ENCODE data around the gene DNAH11. TPM values are rescaled to one million over a fixed set of nuclear protein-coding genes. Genes with fewer than 3 reads are reported as not detected.

Gene DNAH11
- total and polyA plus RNA-seq, 4 donors: 0.05 to 0.50 (median 0.11) TPM

GRCh38 chr7:21639206-21639868 is 96.5 kb downstream of the DNAH11 start:
- Histone ChIP-seq H3K9ac (ENCODE audit: low read depth in 1 of 2, low read length in 2 of 2) (no peak overlapping the region), H3K27ac (ENCODE audit: low read depth in 1 of 2, low read length in 2 of 2) (no peak overlapping the region)
- WGBS: 38% methylated on average over 3 of the region's 3 CpGs

GRCh38 chr7:21640105-21640504 is 97.3 kb downstream of the DNAH11 start:
- peaks cover 0 to 10% (median 8%) of the 10 kb centered on the region in 4 donors for H3K4me1 ChIP-seq (ENCODE audit: control insufficient read depth in 4 of 4, insufficient read depth in 4 of 4, low read length in 3 of 4)
- peaks cover 0 to 1% (median 0%) of the 10 kb centered on the region in 4 donors for H3K36me3 ChIP-seq (ENCODE audit: control insufficient read depth in 4 of 4, insufficient read depth in 3 of 4, low read depth in 1 of 4, low read length in 3 of 4)
- H3K4me3 ChIP-seq (ENCODE audit: low read depth in 1 of 3, low read length in 3 of 3): no peak overlapping the region
- H3K9me3 ChIP-seq (ENCODE audit: control insufficient read depth in 4 of 4, low read length in 3 of 4): no peaks in the 10 kb centered on the region
- no peak for DNase-seq (ENCODE audit: low spot score)
- WGBS: 84% methylated on average over 2 of the region's 2 CpGs
- H3K9ac ChIP-seq (ENCODE audit: low read depth in 1 of 2, low read length in 2 of 2): no peak overlapping the region
- H3K27me3 ChIP-seq (ENCODE audit: control insufficient read depth in 4 of 4, insufficient read depth in 4 of 4, low read length in 3 of 4): no peaks in the 10 kb centered on the region
- no peak overlapping the region for H3K27ac ChIP-seq (ENCODE audit: low read depth in 1 of 2, low read length in 2 of 2)
- TF ChIP-seq SP1 (IDR thresholded peaks at IDR 0.05) (no peak), HNF4A (conservative IDR thresholded peaks at IDR 0.05) (no peak), RXRA (IDR thresholded peaks at IDR 0.05) (no peak), YY1 (IDR thresholded peaks at IDR 0.05) (no peak), FOXA1 (IDR thresholded peaks at IDR 0.05) (no peak), ATF3 (IDR thresholded peaks at IDR 0.05) (no peak), MAX (IDR thresholded peaks at IDR 0.05) (no peak), ZBTB33 (IDR thresholded peaks at IDR 0.05) (no peak), JUND (IDR thresholded peaks at IDR 0.05) (no peak), EGR1 (IDR thresholded peaks at IDR 0.05; ENCODE audit: low read depth in 2 of 2) (no peak), HNF4G (IDR thresholded peaks at IDR 0.05) (no peak), NR2F2 (IDR thresholded peaks at IDR 0.05) (no peak), CTCF (IDR thresholded peaks at IDR 0.05; ENCODE audit: low read depth, low read length, missing input control) (no peak), GABPA (IDR thresholded peaks at IDR 0.05 in 1 of 2, conservative IDR thresholded peaks at IDR 0.05 in 1 of 2) (no peak)

More at GRCh38 chr7:21639206-21639868, 96.5 kb downstream of the DNAH11 start:
- TF ChIP-seq FOXA1 (IDR thresholded peaks at IDR 0.05) (no peak), RXRA (IDR thresholded peaks at IDR 0.05) (peak in 1 of 2 donors; percentile 53), HNF4A (conservative IDR thresholded peaks at IDR 0.05) (peak in 1 of 2 donors; percentile 53), JUND (IDR thresholded peaks at IDR 0.05) (peak in 1 of 2 donors; percentile 27), REST (IDR thresholded peaks at IDR 0.05) (peak; percentile 14), YY1 (IDR thresholded peaks at IDR 0.05) (peak; percentile 27), EGR1 (IDR thresholded peaks at IDR 0.05; ENCODE audit: low read depth in 2 of 2) (no peak)
- no peak overlapping the region for H3K4me3 ChIP-seq (ENCODE audit: low read depth in 1 of 3, low read length in 3 of 3)
- peaks cover 0 to 10% (median 8%) of the 10 kb centered on the region in 4 donors for H3K4me1 ChIP-seq (ENCODE audit: control insufficient read depth in 4 of 4, insufficient read depth in 4 of 4, low read length in 3 of 4)
- no peaks in the 10 kb centered on the region for H3K9me3 ChIP-seq (ENCODE audit: control insufficient read depth in 4 of 4, low read length in 3 of 4)
- no peaks in the 10 kb centered on the region for H3K27me3 ChIP-seq (ENCODE audit: control insufficient read depth in 4 of 4, insufficient read depth in 4 of 4, low read length in 3 of 4)
- peaks cover 0 to 1% (median 0%) of the 10 kb centered on the region in 4 donors for H3K36me3 ChIP-seq (ENCODE audit: control insufficient read depth in 4 of 4, insufficient read depth in 3 of 4, low read depth in 1 of 4, low read length in 3 of 4)
- no peak for DNase-seq (ENCODE audit: low spot score)

Measured in liver (tissue), 9 donors.